Measurements from ENCODE around the gene FBXO4.
"Not testable (repeated sequence)": the region's sequence is repeated elsewhere in the genome, so short reads cannot be mapped to it uniquely, and the experiment has no call there.

The FBXO4 gene

GRCh38 chr5:41935544-41935943 is 10.5 kb downstream of the FBXO4 start:
- in situ Hi-C loops (cut with HindIII; ENCODE audit: low pct_unique_long_range_greater_than_20kb, low sequenced_read_pairs): no loop called here
- no peak for DNase-seq (ENCODE audit: low read depth in 1 of 2, low spot score in 1 of 2)
- no peak for TF ChIP-seq JUND (IDR thresholded peaks at IDR 0.05; ENCODE audit: low read depth)

GRCh38 chr5:41940641-41941040 is 15.6 kb downstream of the FBXO4 start:
- DNase-seq (ENCODE audit: low read depth in 1 of 2, low spot score in 1 of 2): no peak
- in situ Hi-C loops (cut with HindIII; ENCODE audit: low pct_unique_long_range_greater_than_20kb, low sequenced_read_pairs): no loop called here
- TF ChIP-seq JUND (IDR thresholded peaks at IDR 0.05; ENCODE audit: low read depth): no peak

GRCh38 chr5:41945332-41945955 is 20.4 kb downstream of the FBXO4 start:
- in situ Hi-C loops (cut with HindIII; ENCODE audit: low pct_unique_long_range_greater_than_20kb, low sequenced_read_pairs): not testable (repeated sequence)

DNA sequence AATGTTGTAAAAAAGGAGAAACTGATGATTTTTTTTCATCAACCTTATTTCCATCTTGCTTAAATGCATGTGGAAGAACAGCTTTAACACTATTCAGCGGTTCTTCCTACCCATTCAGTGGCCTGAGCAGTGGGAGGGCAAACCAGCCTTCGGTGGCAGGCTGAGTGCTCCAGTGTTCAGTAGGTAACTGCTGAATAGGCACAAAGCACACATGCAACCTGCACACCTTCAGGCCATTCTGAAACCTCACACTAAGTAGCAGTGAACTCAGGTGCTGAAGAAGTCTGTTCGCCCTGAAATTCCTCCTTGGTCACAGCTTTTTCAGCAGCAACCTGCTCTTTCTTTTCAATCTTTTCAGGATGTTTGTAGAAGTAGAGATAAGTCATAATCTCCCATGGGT is 26.1 kb downstream of the FBXO4 start:
- in situ Hi-C loops (cut with HindIII; ENCODE audit: low pct_unique_long_range_greater_than_20kb, low sequenced_read_pairs): no loop called here
- no peak for DNase-seq (ENCODE audit: low read depth in 1 of 2, low spot score in 1 of 2)
- no peak for TF ChIP-seq JUND (IDR thresholded peaks at IDR 0.05; ENCODE audit: low read depth)

More at GRCh38 chr5:41945332-41945955, 20.4 kb downstream of the FBXO4 start:
- peak in 1 of 2 experiments; percentile 69 for DNase-seq (ENCODE audit: low read depth in 1 of 2, low spot score in 1 of 2)

DNA sequence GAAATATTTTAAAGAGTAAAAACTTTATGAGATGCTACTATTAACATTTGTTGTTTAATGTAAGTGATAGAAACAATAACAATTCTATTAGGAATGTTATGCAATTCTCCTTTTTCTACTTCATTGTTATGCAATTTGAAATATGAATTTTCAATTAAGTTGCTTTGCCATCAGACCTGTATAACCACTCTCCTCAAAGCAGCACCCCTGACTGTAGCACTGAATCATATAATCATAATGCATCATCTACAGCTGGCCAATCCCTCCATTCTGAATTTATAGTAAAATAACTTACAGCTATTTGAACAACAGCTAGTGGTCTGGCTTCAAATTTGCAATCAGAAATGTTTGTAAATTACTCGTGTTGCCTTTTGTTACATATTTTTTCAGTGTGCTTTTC is 29.2 kb downstream of the FBXO4 start:
- TF ChIP-seq JUND (IDR thresholded peaks at IDR 0.05; ENCODE audit: low read depth): no peak
- no peak for DNase-seq (ENCODE audit: low read depth in 1 of 2, low spot score in 1 of 2)
- in situ Hi-C loops (cut with HindIII; ENCODE audit: low pct_unique_long_range_greater_than_20kb, low sequenced_read_pairs): no loop called here

- TF ChIP-seq JUND (IDR thresholded peaks at IDR 0.05; ENCODE audit: low read depth): no peak
- in situ Hi-C loops (cut with HindIII; ENCODE audit: low pct_unique_long_range_greater_than_20kb, low sequenced_read_pairs): no loop called here
- DNase-seq (ENCODE audit: low read depth in 1 of 2, low spot score in 1 of 2): no peak
Observed at GRCh38 chr5:41955432-41956024, 30.4 kb downstream of the FBXO4 start.

- no peak for DNase-seq (ENCODE audit: low read depth in 1 of 2, low spot score in 1 of 2)
- in situ Hi-C loops (cut with HindIII; ENCODE audit: low pct_unique_long_range_greater_than_20kb, low sequenced_read_pairs): no loop called here
- TF ChIP-seq JUND (IDR thresholded peaks at IDR 0.05; ENCODE audit: low read depth): no peak
Observed at GRCh38 chr5:41956943-41957342, 31.9 kb downstream of the FBXO4 start.

GRCh38 chr5:41960481-41960880 is 35.4 kb downstream of the FBXO4 start:
- DNase-seq (ENCODE audit: low read depth in 1 of 2, low spot score in 1 of 2): no peak
- in situ Hi-C loops (cut with HindIII; ENCODE audit: low pct_unique_long_range_greater_than_20kb, low sequenced_read_pairs): no loop called here
- TF ChIP-seq JUND (IDR thresholded peaks at IDR 0.05; ENCODE audit: low read depth): no peak

DNA sequence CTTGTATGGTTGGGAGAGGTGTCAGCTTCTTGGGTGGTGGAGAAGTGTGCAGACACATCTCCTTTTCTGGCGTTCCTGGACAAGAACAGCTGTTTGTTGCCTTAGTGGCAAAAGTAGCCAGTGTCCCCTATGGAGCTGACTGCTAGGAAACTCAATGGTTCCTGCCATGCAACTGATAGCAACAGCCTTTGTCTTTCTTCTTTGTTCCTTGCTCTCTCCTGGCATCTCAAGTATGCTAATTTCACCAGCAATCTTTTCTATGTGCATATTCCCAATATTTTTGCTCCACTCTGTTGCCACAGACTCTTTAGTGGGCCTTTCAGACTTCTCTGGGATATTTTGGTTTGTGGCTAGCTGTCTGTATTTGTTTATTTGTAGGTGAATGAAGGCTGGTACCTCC is 36.7 kb downstream of the FBXO4 start:
- in situ Hi-C loops (cut with HindIII; ENCODE audit: low pct_unique_long_range_greater_than_20kb, low sequenced_read_pairs): no loop called here
- DNase-seq (ENCODE audit: low read depth in 1 of 2, low spot score in 1 of 2): no peak
- no peak for TF ChIP-seq JUND (IDR thresholded peaks at IDR 0.05; ENCODE audit: low read depth)

GRCh38 chr5:41962491-41962890 is 37.4 kb downstream of the FBXO4 start:
- in situ Hi-C loops (cut with HindIII; ENCODE audit: low pct_unique_long_range_greater_than_20kb, low sequenced_read_pairs): no loop called here
- DNase-seq (ENCODE audit: low read depth in 1 of 2, low spot score in 1 of 2): no peak
- no peak for TF ChIP-seq JUND (IDR thresholded peaks at IDR 0.05; ENCODE audit: low read depth)

GRCh38 chr5:41966401-41967105 is 41.5 kb downstream of the FBXO4 start:
- in situ Hi-C loops (cut with HindIII; ENCODE audit: low pct_unique_long_range_greater_than_20kb, low sequenced_read_pairs): no loop called here
- TF ChIP-seq JUND (IDR thresholded peaks at IDR 0.05; ENCODE audit: low read depth): no peak
- no peak for DNase-seq (ENCODE audit: low read depth in 1 of 2, low spot score in 1 of 2)

DNA sequence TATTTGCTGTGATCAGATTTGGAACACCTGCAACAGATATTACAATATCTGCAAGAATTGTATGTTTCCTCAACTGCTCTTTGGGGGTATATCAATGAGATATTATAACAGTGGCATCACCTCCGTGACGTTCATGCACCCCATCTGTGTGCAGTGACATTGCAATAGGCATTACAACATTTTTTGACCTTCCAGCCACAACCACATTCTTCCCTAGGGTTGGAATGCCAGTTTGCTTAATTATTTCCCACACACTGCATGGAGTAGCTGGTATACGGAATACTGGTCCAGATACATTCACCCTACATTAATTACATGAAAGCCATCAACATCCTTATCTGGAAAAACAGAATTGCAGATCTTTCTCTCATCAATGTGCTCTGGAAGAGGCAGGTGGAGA is 42.3 kb downstream of the FBXO4 start:
- in situ Hi-C loops (cut with HindIII; ENCODE audit: low pct_unique_long_range_greater_than_20kb, low sequenced_read_pairs): no loop called here
- TF ChIP-seq JUND (IDR thresholded peaks at IDR 0.05; ENCODE audit: low read depth): no peak
- DNase-seq (ENCODE audit: low read depth in 1 of 2, low spot score in 1 of 2): no peak

DNA sequence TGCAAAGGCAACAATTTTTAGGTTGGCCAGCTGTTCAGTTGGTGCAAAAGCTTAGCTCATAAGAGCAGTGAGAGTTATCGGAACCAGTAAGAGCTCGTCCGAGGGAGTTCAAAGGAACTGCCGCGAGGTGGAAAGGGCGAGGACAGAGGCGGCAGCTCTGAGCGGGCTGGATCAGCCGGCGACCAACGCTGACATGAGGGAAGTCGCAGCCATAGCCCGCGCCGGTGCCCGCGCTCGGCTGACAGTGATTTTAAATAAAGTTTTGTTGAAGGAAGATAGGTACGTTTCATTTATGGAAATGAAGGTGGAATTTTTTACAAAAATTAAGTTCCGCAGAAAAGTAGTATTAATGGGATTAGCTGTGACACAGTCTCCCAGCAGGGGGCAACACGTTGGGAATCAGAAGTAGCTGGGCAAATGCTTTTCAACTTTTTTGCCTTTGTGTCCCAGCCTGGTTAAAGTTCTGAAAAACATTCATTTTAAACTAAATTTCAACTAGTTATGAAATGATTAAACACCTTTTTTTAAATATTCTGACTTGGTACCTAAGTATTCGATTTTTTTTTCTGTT is 43.2 kb downstream of the FBXO4 start:
- in situ Hi-C loops (cut with HindIII; ENCODE audit: low pct_unique_long_range_greater_than_20kb, low sequenced_read_pairs): no loop called here
- TF ChIP-seq JUND (IDR thresholded peaks at IDR 0.05; ENCODE audit: low read depth): no peak
- DNase-seq (ENCODE audit: low read depth in 1 of 2, low spot score in 1 of 2): no peak
